Keratinocyte (primary cell): ENCODE results near the gene SLC5A3. TPM values are rescaled to one million over a fixed set of nuclear protein-coding genes. Genes with fewer than 3 reads are reported as not detected.

Experiments
- DNase-seq: peaks from one replicate; pipeline ENCODE4 v3.0.0-alpha.2; 2011; ENCODE audit warnings: low read depth, missing footprints, low spot score
- FAIRE-seq: peaks from 2 replicates; lab custom pipeline; 2011; peaks lifted over from hg19 to GRCh38; lab: Jason Lieb, UNC
- H2AFZ ChIP-seq: 2 replicates; pipeline ENCODE4 v1.6.0; 2012; ENCODE audit warnings: low read length, control low read depth, inconsistent platforms; ENCODE audit not compliant: control insufficient read depth
- H3K27ac ChIP-seq: 2 replicates; pipeline ENCODE4 v1.5.1; 2011; ENCODE audit warnings: low read length; ENCODE audit not compliant: control insufficient read depth, insufficient read depth
- H3K27me3 ChIP-seq: 3 replicates; pipeline ENCODE4 v1.6.0; 2011; ENCODE audit warnings: low read length; ENCODE audit not compliant: control insufficient read depth, insufficient read depth; ENCODE audit errors: extremely low read depth
- H3K36me3 ChIP-seq, 2 experiments: 2 replicates in 1 of 2; 3 replicates in 1 of 2; pipeline ENCODE4 v1.5.1; 2011; ENCODE audit warnings: low read length in 2 of 2, mild to moderate bottlenecking in 1 of 2; ENCODE audit not compliant: control insufficient read depth in 2 of 2, insufficient read depth in 2 of 2; ENCODE audit errors: extremely low read depth in 1 of 2
- H3K4me1 ChIP-seq: 3 replicates; pipeline ENCODE4 v1.5.1; 2011; ENCODE audit warnings: low read length; ENCODE audit not compliant: control insufficient read depth, insufficient read depth; ENCODE audit errors: extremely low read depth
- H3K4me2 ChIP-seq: 3 replicates; pipeline ENCODE4 v1.6.0; 2011; ENCODE audit warnings: low read depth, low read length; ENCODE audit not compliant: control insufficient read depth, insufficient read depth; ENCODE audit errors: extremely low read depth
- H3K4me3 ChIP-seq, 3 experiments: fragments of 200-600 bp in 1 of 3; sonication (generic) in 1 of 3; 2 replicates in 2 of 3; 3 replicates in 1 of 3; pipeline ENCODE4 v1.5.1; 2011 to 2016; ENCODE audit warnings: low read length in 3 of 3, mild to moderate bottlenecking in 3 of 3, control low read depth in 2 of 3, inconsistent platforms in 1 of 3, low read depth in 1 of 3, mixed read lengths in 1 of 3, mixed run types in 1 of 3, moderate library complexity in 1 of 3; ENCODE audit not compliant: control insufficient read depth in 2 of 3, insufficient read depth in 2 of 3; ENCODE audit errors: extremely low read depth in 1 of 3
- H3K79me2 ChIP-seq: 2 replicates; pipeline ENCODE4 v1.6.0; 2012; ENCODE audit warnings: low read length; ENCODE audit not compliant: control insufficient read depth, insufficient read depth
- H3K9ac ChIP-seq: 3 replicates; pipeline ENCODE4 v1.6.0; 2011; ENCODE audit warnings: low read length; ENCODE audit not compliant: control insufficient read depth, insufficient read depth; ENCODE audit errors: extremely low read depth
- H3K9me1 ChIP-seq: 3 replicates; pipeline ENCODE4 v1.6.0; 2011; ENCODE audit warnings: low read length; ENCODE audit not compliant: control insufficient read depth, insufficient read depth; ENCODE audit errors: extremely low read depth
- H3K9me3 ChIP-seq: 2 replicates; pipeline ENCODE4 v1.5.1; 2012; ENCODE audit warnings: low read depth, low read length; ENCODE audit not compliant: control insufficient read depth
- H4K20me1 ChIP-seq: 3 replicates; pipeline ENCODE4 v1.6.0; 2011; ENCODE audit warnings: low read length; ENCODE audit not compliant: control insufficient read depth, insufficient read depth; ENCODE audit errors: extremely low read depth
- CTCF ChIP-seq, 3 experiments: IDR thresholded peaks in 1 of 3; conservative IDR thresholded peaks in 1 of 3; optimal IDR thresholded peaks in 1 of 3; 2 replicates in 2 of 3; 3 replicates in 1 of 3; pipeline versions ENCODE3 to v1.5.1; 2011; ENCODE audit warnings: low read length in 3 of 3, mild to moderate bottlenecking in 3 of 3, moderate library complexity in 2 of 3, control low read depth in 1 of 3, inconsistent platforms in 1 of 3; ENCODE audit not compliant: insufficient read depth in 2 of 3; ENCODE audit errors: extremely low read depth in 1 of 3
- EZH2 ChIP-seq: IDR thresholded peaks from one replicate; pipeline ENCODE4 v1.6.1; 2012; ENCODE audit warnings: inconsistent platforms, mild to moderate bottlenecking, low read length, moderate library complexity
- dilution Hi-C: fragments of 300-500 bp; cut with MboI; formaldehyde crosslinking; loops from one replicate; pipeline ENCODE4 v1.7.0; 2020; ENCODE audit warnings: low sequenced_read_pairs; ENCODE audit not compliant: extremely low pct_ligation_motif_present
- polyA plus RNA-seq, 5 experiments: library from polyadenylated mRNA; depleted of rRNA in 3 of 5; stranded (reverse) in 3 of 5; stranded (forward) in 1 of 5; unstranded in 1 of 5; fragments of >200 nt; gene quantifications; 1 replicate in 1 of 5; 2 replicates in 3 of 5; 3 replicates in 1 of 5; pipeline versions ENCODE4 v1.2.1 to v1.2.3, GENCODE V29; 2011 to 2012; ENCODE audit warnings: missing spikeins in 2 of 5, low read depth in 1 of 5, low replicate concordance in 1 of 5

Gene SLC5A3
- polyA plus RNA-seq, 1 donor (not counting 4 experiments of a cell fraction or from before 2014, with no cell fraction given), result 5.9 TPM

GRCh38 chr21:34115160-34115559, 41.8 kb downstream of the SLC5A3 start:
- Histone ChIP-seq H4K20me1 (no peaks in the 10 kb centered on the region), H3K79me2 (no peaks in the 10 kb centered on the region), H3K9me1 (no peaks in the 10 kb centered on the region), H3K9ac (no peak overlapping the region), H3K9me3 (no peaks in the 10 kb centered on the region), H3K27ac (no peak overlapping the region), H3K36me3 (no peaks in the 10 kb centered on the region), H3K4me2 (no peak overlapping the region), H2AFZ (no peak overlapping the region), H3K4me1 (no peaks in the 10 kb centered on the region), H3K4me3 (no peak overlapping the region), H3K27me3 (no peaks in the 10 kb centered on the region)
- DNase-seq, result no peak
- dilution Hi-C loops, result no loop called here
- FAIRE-seq, result peak; percentile 51
- TF ChIP-seq EZH2 (no peak), CTCF (optimal IDR thresholded peaks at IDR 0.05 in 1 of 3, IDR thresholded peaks at IDR 0.05 in 1 of 3, conservative IDR thresholded peaks at IDR 0.05 in 1 of 3; ENCODE audit: extremely low read depth in 1 of 3, insufficient read depth in 2 of 3, low read length in 3 of 3) (no peak)

GRCh38 chr21:34116569-34116968, 43.2 kb downstream of the SLC5A3 start:
- Histone ChIP-seq H2AFZ (no peak overlapping the region), H3K36me3 (no peaks in the 10 kb centered on the region), H3K9me1 (no peaks in the 10 kb centered on the region), H3K27ac (no peak overlapping the region), H3K4me1 (no peaks in the 10 kb centered on the region), H3K79me2 (no peaks in the 10 kb centered on the region), H3K9ac (no peak overlapping the region), H3K4me3 (no peak overlapping the region), H3K9me3 (no peaks in the 10 kb centered on the region), H3K4me2 (no peak overlapping the region), H3K27me3 (no peaks in the 10 kb centered on the region), H4K20me1 (no peaks in the 10 kb centered on the region)
- no peak for DNase-seq
- TF ChIP-seq EZH2 (no peak), CTCF (optimal IDR thresholded peaks at IDR 0.05 in 1 of 3, IDR thresholded peaks at IDR 0.05 in 1 of 3, conservative IDR thresholded peaks at IDR 0.05 in 1 of 3; ENCODE audit: extremely low read depth in 1 of 3, insufficient read depth in 2 of 3, low read length in 3 of 3) (no peak)
- dilution Hi-C loops, result no loop called here
- no peak for FAIRE-seq
